Measurements from ENCODE around the gene ZNF81.
"Not testable (repeated sequence)": the region's sequence is repeated elsewhere in the genome, so short reads cannot be mapped to it uniquely, and the experiment has no call there.

- not testable (repeated sequence) for TF ChIP-seq CTCF (IDR thresholded peaks at IDR 0.05; ENCODE audit: low read length); EZH2 (IDR thresholded peaks at IDR 0.05; ENCODE audit: borderline replicate concordance, low read length)
These were observed 118.6 kb downstream of the ZNF81 start for GRCh38 chrX:47955295-47955694.
